Measurements from ENCODE around the gene CFAP65.

DNA sequence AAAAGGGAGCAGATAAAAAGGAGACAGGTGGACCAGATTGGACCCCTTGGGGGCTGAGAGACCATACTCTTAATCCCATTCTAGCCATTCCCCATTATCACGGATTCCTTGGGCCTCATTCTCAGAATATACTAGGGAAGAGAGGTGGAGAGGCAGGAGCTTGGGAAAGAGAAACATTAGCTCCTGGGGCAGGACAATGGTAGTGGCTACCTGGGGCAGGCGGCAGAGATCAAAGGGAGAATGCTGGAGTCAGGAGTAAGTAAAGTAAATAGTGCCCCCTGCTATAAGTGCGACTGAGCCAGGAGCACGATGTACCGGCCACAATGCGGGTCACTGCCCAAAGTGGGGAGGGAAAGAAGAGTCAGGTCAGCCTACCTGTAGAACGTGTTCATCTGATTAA lies 39.8 kb upstream of the CFAP65 start:
- no peak for TF ChIP-seq CBFB (CRISPR knock-in tag; IDR thresholded peaks at IDR 0.05; ENCODE audit: low read depth)
- TF ChIP-seq, protein P1, sequence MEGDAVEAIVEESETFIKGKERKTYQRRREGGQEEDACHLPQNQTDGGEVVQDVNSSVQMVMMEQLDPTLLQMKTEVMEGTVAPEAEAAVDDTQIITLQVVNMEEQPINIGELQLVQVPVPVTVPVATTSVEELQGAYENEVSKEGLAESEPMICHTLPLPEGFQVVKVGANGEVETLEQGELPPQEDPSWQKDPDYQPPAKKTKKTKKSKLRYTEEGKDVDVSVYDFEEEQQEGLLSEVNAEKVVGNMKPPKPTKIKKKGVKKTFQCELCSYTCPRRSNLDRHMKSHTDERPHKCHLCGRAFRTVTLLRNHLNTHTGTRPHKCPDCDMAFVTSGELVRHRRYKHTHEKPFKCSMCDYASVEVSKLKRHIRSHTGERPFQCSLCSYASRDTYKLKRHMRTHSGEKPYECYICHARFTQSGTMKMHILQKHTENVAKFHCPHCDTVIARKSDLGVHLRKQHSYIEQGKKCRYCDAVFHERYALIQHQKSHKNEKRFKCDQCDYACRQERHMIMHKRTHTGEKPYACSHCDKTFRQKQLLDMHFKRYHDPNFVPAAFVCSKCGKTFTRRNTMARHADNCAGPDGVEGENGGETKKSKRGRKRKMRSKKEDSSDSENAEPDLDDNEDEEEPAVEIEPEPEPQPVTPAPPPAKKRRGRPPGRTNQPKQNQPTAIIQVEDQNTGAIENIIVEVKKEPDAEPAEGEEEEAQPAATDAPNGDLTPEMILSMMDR (IDR thresholded peaks at IDR 0.05), result no peak
- TF ChIP-seq, protein P2, sequence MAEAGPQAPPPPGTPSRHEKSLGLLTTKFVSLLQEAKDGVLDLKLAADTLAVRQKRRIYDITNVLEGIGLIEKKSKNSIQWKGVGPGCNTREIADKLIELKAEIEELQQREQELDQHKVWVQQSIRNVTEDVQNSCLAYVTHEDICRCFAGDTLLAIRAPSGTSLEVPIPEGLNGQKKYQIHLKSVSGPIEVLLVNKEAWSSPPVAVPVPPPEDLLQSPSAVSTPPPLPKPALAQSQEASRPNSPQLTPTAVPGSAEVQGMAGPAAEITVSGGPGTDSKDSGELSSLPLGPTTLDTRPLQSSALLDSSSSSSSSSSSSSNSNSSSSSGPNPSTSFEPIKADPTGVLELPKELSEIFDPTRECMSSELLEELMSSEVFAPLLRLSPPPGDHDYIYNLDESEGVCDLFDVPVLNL (CRISPR knock-in tag; IDR thresholded peaks at IDR 0.05; ENCODE audit: borderline replicate concordance, low read depth), result no peak
- TF ChIP-seq, protein P3, sequence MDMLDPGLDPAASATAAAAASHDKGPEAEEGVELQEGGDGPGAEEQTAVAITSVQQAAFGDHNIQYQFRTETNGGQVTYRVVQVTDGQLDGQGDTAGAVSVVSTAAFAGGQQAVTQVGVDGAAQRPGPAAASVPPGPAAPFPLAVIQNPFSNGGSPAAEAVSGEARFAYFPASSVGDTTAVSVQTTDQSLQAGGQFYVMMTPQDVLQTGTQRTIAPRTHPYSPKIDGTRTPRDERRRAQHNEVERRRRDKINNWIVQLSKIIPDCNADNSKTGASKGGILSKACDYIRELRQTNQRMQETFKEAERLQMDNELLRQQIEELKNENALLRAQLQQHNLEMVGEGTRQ (CRISPR knock-in tag; IDR thresholded peaks at IDR 0.05), result no peak
